Measurements from ENCODE around the gene HLA-B. TPM values are rescaled to one million over a fixed set of nuclear protein-coding genes. Genes with fewer than 3 reads are reported as not detected.

HLA-B gene
- total and polyA plus RNA-seq, 3 donors from 2014 or later = 425 to 943 (median 439) TPM

DNA sequence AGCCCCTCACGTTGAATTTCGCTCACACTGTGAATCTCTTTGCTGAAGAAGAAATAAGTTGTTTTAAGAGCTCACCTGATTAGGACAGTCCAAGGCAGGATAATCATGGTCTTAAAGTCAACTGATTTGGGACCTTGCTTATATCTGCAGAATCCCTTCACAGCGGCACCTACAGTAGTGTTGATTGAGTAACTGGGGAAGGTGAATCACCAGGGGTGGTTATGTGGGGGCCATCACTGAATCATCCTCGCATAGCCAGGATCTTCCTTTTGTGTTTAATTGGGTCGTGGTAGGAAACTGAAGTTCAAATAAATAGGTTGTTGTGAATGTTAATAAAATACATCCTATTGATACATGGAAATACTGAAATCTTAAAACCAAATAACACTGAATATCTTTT, 26.2 kb upstream of the HLA-B start:
- Histone ChIP-seq H3K36me3 (ENCODE audit: low read depth, missing control alignments) (no peaks in the 10 kb centered on the region), H3K9me3 (no peaks in the 10 kb centered on the region), H3K4me1 (no peaks in the 10 kb centered on the region), H3K27me3 (no peaks in the 10 kb centered on the region), H3K27ac (no peak overlapping the region), H3K4me3 (no peak overlapping the region)
- no peak for DNase-seq
- TF ChIP-seq POLR2A (IDR thresholded peaks at IDR 0.05) = no peak
- TF ChIP-seq, protein P1, sequence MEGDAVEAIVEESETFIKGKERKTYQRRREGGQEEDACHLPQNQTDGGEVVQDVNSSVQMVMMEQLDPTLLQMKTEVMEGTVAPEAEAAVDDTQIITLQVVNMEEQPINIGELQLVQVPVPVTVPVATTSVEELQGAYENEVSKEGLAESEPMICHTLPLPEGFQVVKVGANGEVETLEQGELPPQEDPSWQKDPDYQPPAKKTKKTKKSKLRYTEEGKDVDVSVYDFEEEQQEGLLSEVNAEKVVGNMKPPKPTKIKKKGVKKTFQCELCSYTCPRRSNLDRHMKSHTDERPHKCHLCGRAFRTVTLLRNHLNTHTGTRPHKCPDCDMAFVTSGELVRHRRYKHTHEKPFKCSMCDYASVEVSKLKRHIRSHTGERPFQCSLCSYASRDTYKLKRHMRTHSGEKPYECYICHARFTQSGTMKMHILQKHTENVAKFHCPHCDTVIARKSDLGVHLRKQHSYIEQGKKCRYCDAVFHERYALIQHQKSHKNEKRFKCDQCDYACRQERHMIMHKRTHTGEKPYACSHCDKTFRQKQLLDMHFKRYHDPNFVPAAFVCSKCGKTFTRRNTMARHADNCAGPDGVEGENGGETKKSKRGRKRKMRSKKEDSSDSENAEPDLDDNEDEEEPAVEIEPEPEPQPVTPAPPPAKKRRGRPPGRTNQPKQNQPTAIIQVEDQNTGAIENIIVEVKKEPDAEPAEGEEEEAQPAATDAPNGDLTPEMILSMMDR (IDR thresholded peaks at IDR 0.05) = no peak
- intact Hi-C loops (cut with DNase I; ENCODE audit: low total_unique reads) = no loop called here
- WGBS, 2 donors = 73 to 86% methylated on average over 5 of the region's 5 CpGs

DNA sequence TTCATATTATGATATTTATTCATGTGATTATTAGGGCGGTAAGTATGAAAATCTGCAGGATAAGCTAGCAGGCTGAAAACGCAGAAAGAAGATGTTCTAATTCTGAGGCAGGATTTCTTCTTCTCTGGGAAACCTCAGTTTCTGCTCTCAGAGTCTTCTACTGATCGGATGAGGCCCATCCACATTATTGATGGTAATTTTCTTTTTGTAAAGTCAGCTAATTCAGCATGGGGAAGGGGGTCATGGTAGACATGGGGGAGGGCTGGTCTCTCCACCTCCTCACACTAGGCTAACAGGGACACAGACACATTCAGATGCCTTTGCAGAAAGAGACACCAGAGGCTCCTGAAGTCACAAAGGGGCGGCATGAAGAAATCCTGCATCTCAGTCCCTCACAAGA, 24.7 kb upstream of the HLA-B start:
- WGBS, 2 donors = 83 to 89% methylated on average over 3 to 4 of the region's 4 CpGs
- no peak for DNase-seq
- no peak for TF ChIP-seq POLR2A (IDR thresholded peaks at IDR 0.05)
- TF ChIP-seq, protein P1 (IDR thresholded peaks at IDR 0.05) = no peak

DNA sequence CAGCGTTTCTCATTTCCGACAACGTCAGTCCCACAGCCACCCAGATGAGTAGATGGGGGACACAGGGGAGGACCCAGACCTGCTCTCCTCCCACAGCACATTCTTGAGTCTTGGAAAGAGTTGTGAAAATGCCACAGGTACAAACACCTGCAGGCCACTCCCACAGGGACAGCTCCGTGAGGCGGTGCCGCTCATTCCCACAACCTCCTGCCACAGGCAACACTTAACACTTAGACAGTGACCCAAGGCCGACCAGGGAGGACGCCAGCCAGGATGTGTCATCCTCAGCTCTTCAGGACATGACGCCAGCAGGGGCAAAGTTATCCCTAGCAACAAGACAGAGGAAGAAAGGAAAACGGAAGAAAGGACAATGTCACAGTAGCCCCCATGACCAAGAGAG, 22.9 kb upstream of the HLA-B start:
- Histone ChIP-seq H3K4me3 (no peak overlapping the region), H3K36me3 (ENCODE audit: low read depth, missing control alignments) (no peaks in the 10 kb centered on the region), H3K4me1 (no peaks in the 10 kb centered on the region), H3K27ac (no peak overlapping the region), H3K27me3 (no peaks in the 10 kb centered on the region), H3K9me3 (no peaks in the 10 kb centered on the region)
- WGBS, 2 donors = 54 to 72% methylated on average over 9 to 10 of the region's 10 CpGs
- TF ChIP-seq, protein P1 (IDR thresholded peaks at IDR 0.05) = no peak
- no peak for TF ChIP-seq POLR2A (IDR thresholded peaks at IDR 0.05)
- intact Hi-C loops (cut with DNase I; ENCODE audit: low total_unique reads) = no loop called here
- DNase-seq = no peak

More for the DNA sequence above, 24.7 kb upstream of the HLA-B start:
- H3K4me3 ChIP-seq = no peak overlapping the region
- H3K4me1 ChIP-seq = no peaks in the 10 kb centered on the region
- no peaks in the 10 kb centered on the region for H3K9me3 ChIP-seq
- H3K27me3 ChIP-seq = no peaks in the 10 kb centered on the region
- no peaks in the 10 kb centered on the region for H3K36me3 ChIP-seq (ENCODE audit: low read depth, missing control alignments)
- intact Hi-C loops (cut with DNase I; ENCODE audit: low total_unique reads) = no loop called here
- no peak overlapping the region for H3K27ac ChIP-seq

DNA sequence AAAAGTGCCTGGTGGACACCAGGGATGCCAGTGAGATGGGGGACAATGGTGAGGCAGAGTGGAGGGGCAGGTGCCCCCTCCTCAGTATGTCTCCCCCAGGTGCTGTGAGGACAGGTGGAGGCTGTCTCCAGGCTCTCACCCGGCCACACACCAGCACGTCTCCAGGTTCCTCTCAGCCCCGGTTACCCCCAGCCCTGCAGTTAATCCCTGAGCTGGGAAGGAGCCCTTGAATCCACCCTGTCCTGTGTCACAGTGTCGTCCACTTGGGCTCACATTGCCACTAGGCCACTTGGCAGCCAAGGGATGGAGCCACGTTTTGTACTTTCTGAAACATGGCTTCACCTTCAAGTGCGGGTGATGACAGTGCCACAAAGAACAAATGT, 21.7 kb upstream of the HLA-B start:
- H3K27me3 ChIP-seq = no peaks in the 10 kb centered on the region
- intact Hi-C loops (cut with DNase I; ENCODE audit: low total_unique reads) = no loop called here

More for the DNA sequence above, 21.7 kb upstream of the HLA-B start:
- Histone ChIP-seq H3K27ac (no peak overlapping the region), H3K4me3 (no peak overlapping the region), H3K4me1 (no peaks in the 10 kb centered on the region), H3K36me3 (ENCODE audit: low read depth, missing control alignments) (no peaks in the 10 kb centered on the region), H3K9me3 (no peaks in the 10 kb centered on the region)
- no peak for DNase-seq
- 79 to 80% methylated on average over 6 of the region's 6 CpGs for WGBS, 2 donors
- TF ChIP-seq, protein P1 (IDR thresholded peaks at IDR 0.05) = no peak
- no peak for TF ChIP-seq POLR2A (IDR thresholded peaks at IDR 0.05)
